ENCODE results near the gene ANKRD33B. TPM values are rescaled to one million over a fixed set of nuclear protein-coding genes. Genes with fewer than 3 reads are reported as not detected.

The ANKRD33B gene
- total and polyA plus RNA-seq, 2 experiments from 2014 or later, result 2.9 to 15.4 TPM

DNA sequence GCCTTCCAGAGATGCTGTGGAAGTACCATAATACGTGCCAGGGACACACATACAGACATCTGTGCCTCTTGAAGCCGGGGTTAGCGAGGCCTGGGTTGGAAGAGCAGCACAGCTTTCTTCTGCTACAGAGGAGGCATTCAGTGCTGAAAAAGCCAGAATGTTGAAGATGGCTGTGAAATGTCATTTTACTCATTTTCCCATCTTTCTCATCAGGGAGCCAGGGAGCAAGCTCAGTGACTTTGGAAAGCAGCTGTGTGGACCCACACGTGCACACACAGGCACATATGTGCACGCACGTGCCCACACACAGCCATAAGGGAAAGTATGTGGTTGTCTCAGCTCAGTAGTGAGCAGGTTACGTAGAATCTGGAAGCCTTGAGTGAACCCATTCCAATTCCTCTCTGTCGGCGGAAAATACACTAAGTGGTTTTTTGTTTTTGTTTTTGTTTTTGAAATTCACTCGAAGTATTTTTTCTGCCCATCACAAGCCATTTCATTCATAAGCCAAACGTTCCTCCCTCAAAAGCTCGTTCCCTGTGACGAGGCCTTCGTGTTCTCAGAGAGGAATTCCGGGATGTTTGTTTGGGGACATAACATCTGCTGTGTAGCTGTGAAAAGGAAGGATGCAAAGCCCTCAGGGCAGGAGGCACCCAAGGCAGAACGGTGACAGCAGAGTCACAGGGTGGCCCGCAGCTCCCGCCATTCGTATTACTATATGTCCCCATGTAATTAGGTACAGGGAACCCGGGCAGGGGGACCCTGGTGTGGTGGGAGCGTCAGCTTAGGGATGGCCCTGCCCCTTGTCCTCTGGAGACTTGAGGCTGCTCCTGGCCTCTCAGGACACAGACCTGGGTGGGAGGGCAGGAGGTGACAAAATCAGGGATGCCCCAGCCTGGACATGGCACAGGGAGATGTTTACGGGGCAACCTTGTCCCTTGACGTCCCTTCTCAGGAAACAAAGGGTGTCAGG is 29.0 kb upstream of the ANKRD33B start:
- H3K9me3 Mint-ChIP-seq, result no peaks in the 10 kb centered on the region
- Histone ChIP-seq H3K4me1 (ENCODE audit: insufficient read depth) (no peaks in the 10 kb centered on the region), H3K36me3 (ENCODE audit: insufficient read depth) (no peaks in the 10 kb centered on the region), H3K9me2 (ENCODE audit: insufficient read depth) (no peaks in the 10 kb centered on the region), H3K27me3 (ENCODE audit: insufficient read depth) (no peaks in the 10 kb centered on the region), H3K27ac (ENCODE audit: low read depth) (no peak overlapping the region), H3F3A (replicated peaks; ENCODE audit: low read depth) (no peaks in the 10 kb centered on the region), H3K79me2 (replicated peaks; ENCODE audit: insufficient read depth) (no peaks in the 10 kb centered on the region), H3K4me3 (no peak overlapping the region), H2AFZ (no peak overlapping the region), H4K20me1 (replicated peaks; ENCODE audit: insufficient read depth) (no peaks in the 10 kb centered on the region), H3K4me2 (no peak overlapping the region)
- no peaks in the 10 kb centered on the region for H3K36me3 Mint-ChIP-seq (ENCODE audit: low read depth)
- peaks cover 10% of the 10 kb centered on the region for H3K4me1 Mint-ChIP-seq
- DNase-seq (ENCODE audit: low spot score), result no peak
- no peak for TF ChIP-seq ZNF462 (CRISPR knock-in tag; IDR thresholded peaks at IDR 0.05)
- no peak for ATAC-seq
- peaks cover 12% of the 10 kb centered on the region for H3K27me3 Mint-ChIP-seq (ENCODE audit: insufficient read depth, low read depth, poor library complexity)
- H3K27ac Mint-ChIP-seq, result no peak overlapping the region
- no peak overlapping the region for H3K4me3 Mint-ChIP-seq

DNA sequence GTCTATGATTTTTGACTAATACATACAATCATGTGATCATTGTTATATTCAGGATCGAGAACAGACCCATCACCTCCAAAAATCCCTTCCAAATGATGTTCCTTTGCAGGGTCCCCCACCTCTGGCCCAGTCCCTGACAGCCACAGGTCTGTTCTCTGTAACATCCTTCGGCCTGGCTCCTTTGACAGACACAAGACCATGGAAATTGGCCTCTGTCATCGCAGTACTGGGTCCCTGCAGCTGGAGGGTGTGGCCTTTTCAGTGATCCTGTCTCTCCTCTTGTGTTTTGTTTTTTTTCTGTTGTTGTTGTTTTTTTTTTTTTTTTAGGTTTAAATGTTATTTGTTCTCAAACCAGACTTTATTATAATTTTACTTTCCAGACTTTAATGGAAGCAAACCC is 27.4 kb upstream of the ANKRD33B start:
- Mint-ChIP-seq H3K27me3 (ENCODE audit: insufficient read depth, low read depth, poor library complexity) (peaks cover 12% of the 10 kb centered on the region), H3K27ac (no peak overlapping the region), H3K9me3 (no peaks in the 10 kb centered on the region), H3K4me3 (no peak overlapping the region), H3K36me3 (ENCODE audit: low read depth) (no peaks in the 10 kb centered on the region), H3K4me1 (peaks cover 10% of the 10 kb centered on the region)
- H4K20me1 ChIP-seq (replicated peaks; ENCODE audit: insufficient read depth), result no peaks in the 10 kb centered on the region
- H3K27me3 ChIP-seq (ENCODE audit: insufficient read depth), result no peaks in the 10 kb centered on the region
- H3K4me1 ChIP-seq (ENCODE audit: insufficient read depth), result no peaks in the 10 kb centered on the region
- no peak overlapping the region for H3K4me2 ChIP-seq
- H2AFZ ChIP-seq, result no peak overlapping the region
- no peak overlapping the region for H3K4me3 ChIP-seq
- H3K27ac ChIP-seq (ENCODE audit: low read depth), result no peak overlapping the region
- no peak for DNase-seq (ENCODE audit: low spot score)
- no peaks in the 10 kb centered on the region for H3K9me2 ChIP-seq (ENCODE audit: insufficient read depth)
- no peaks in the 10 kb centered on the region for H3K36me3 ChIP-seq (ENCODE audit: insufficient read depth)
- no peaks in the 10 kb centered on the region for H3F3A ChIP-seq (replicated peaks; ENCODE audit: low read depth)
- H3K79me2 ChIP-seq (replicated peaks; ENCODE audit: insufficient read depth), result no peaks in the 10 kb centered on the region
- no peak for ATAC-seq
- TF ChIP-seq EZH2 (IDR thresholded peaks at IDR 0.05; ENCODE audit: low read depth, unreplicated experiment) (no peak), NANOG (IDR thresholded peaks at IDR 0.05; ENCODE audit: borderline replicate concordance) (no peak), EZH2phosphoT487 (IDR thresholded peaks at IDR 0.05; ENCODE audit: unreplicated experiment) (no peak), ZNF462 (CRISPR knock-in tag; IDR thresholded peaks at IDR 0.05) (no peak)

Data from GM23338 (cell line).